CD1c-positive myeloid dendritic cell (primary cell): ENCODE measurements around the gene CLASP1.
A peak's percentile ranks its signal among the peaks of the same experiment; 100 is the strongest.
"Not testable (repeated sequence)": the region's sequence is repeated elsewhere in the genome, so short reads cannot be mapped to it uniquely, and the experiment has no call there.

Experiments
- DNase-seq: peaks from one replicate; pipeline ENCODE4 v3.0.0-alpha.2; 2016; ENCODE audit errors: extremely low spot score

CLASP1 gene

DNA sequence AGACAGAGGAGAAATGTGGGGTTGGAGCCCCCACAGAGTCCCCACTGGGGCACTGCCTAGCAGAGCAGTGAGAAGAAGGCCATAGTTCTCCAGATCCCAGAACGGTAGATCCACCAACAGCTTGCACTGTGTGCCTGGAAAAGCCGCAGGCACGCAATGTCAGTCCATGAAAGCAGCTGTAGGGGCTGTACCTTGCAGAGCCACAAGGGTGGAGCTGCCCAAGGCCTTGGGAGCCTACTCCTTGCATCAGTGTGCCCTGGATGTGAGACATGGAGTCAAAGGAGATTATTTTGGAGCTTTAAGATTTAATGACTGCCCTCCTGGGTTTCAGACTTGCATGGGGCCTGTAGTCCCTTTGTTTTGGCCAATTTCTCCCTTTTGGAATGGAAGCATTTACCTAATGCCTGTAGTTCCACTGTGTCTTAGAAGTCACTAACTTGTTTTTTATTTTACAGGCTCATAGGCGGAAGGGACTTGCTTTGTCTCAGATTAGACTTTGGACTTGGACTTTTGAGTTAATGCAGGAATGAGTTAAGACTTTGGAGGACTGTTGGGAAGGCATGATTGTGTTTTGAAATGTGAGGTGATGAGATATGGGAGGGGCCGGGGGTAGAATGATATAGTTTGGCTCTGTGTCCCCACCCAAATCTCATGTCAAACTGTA lies 274.7 kb downstream of the CLASP1 start:
- DNase-seq = not testable (repeated sequence)

DNA sequence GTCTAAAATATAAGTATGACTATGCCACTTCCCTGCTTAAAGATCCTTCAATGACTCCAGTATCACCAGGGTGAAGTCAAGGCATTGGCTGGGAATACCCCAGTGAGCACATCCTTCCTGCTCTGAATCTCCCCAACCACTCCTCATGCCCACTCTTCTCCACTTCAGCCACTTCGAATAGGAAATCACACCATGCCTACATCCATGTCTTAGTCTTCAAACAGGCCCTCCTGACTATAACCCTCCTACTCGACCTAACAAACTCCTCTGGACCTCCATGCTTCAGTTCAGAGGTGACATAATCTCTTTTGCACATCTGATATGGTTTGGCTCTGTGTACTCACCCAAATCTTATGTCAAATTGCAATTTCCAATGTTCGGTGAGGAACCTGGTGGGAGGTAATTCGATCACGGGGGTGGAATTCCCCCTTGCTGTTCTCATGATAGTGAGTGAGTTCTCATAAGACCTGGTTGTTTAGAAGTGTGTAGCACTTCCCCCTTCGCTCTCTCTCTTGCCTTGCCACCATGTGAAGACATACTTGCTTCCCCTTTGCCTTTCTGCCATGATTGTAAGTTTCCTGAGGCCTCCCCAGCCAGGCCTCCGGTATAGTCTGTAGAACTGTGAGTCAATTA lies 276.4 kb downstream of the CLASP1 start:
- peak; percentile 26 for DNase-seq

DNA sequence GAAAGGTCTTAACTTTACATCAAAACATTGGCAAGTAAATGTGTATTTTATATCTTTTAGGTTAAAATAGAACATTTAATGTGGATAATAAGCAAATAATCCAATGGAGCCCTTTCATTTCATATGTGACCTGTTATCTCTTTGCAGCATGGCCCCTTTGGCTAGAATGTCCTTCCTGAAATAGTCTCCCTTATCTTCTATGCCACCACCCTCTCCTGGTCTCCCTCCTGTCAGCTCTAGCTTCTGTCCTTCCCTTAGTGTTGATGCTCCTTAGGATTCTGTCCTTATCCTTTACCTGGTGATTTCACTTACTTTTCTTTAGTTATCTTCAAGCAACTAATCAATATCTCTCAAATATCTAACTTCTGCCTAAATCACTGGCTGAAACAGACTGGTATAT lies 277.2 kb downstream of the CLASP1 start:
- no peak for DNase-seq

DNA sequence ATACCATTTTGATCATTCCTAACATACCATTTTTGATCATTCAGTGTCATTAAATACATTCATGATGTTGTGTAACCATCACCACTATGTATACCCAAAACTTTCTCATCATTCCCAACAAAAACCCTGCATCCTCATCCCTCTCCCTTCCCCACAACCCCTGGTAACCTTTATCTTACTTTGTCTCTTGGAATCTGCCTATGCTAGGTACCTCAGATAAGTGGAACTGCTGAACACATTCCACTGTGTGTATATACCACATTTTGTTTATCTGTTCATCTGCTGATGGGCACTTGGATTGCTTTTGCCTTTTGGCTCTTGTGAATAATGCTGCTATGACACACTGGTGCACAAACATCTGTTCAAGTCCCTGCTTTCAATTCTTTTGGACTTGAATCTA lies 280.4 kb downstream of the CLASP1 start:
- no peak for DNase-seq

GRCh38 chr2:121368155-121368554 lies 281.1 kb downstream of the CLASP1 start:
- no peak for DNase-seq

DNA sequence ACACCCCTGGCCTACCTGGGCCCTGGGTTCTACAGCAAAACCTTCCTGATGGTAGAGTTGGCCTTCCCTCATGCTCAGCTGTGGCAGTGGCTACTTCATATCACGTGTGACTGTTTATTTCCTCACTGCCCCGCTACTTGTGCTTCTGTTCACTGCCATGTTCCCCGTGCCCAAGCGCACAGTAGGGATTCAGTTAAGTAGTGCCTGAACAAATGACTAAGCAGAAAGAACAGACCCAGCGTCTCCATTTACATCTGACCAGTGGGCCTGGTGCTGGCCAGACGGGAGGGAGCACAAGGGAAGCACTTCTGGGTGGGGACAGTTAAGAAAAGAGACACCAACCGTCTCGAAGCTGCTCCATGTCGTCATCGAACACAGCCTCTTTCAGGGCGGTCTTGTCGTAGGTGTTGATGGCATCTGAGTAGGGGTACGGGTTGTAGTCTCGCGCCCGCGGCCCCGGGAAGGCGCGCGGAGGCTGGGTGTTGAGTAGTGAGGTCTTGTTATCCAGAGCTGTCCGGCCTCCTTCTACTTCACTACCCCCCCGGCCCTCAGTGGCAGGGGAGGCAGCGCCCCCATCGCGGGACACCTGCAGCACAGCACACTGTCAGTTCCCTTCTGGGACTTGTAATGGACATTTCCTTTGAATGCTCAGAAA lies 281.9 kb downstream of the CLASP1 start:
- no peak for DNase-seq

DNA sequence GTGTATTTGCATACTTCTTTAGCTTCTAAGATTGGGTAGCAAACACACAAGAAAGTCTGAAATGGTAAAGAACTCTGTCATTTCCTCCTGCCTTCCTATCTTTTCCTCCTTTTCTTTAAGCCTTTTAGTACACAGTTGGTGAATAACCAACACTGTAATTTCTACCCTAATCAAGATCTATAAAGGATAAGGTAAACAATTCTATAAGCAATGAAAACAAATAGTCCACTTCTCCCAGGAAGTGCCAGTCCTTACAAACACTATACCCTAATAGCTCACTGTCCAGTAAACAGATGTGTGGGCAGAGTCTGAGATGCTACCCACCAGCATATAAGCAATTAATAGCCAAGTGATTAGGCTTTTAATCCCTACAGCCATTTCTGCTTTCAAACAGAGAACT lies 283.2 kb downstream of the CLASP1 start:
- no peak for DNase-seq

DNA sequence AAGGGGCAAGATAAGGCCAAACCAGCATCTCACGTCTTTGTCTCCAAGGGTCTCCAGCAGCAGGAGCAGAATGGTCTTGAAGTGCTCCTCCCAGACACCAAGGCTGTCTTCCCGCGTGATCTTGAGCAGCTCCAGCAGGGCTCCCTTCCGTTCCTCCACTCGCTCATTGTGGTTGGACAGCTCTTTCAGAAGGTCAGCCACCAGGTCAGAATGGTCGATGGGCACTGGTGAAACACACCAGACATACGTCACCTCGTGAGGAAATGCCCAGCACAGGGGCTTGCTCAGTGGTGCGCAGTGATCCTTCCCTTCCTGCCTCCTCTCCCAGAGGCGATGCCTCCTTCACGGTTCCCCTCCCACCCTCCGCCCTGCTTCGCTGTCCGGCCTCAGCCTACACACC lies 284.2 kb downstream of the CLASP1 start:
- DNase-seq = no peak

DNA sequence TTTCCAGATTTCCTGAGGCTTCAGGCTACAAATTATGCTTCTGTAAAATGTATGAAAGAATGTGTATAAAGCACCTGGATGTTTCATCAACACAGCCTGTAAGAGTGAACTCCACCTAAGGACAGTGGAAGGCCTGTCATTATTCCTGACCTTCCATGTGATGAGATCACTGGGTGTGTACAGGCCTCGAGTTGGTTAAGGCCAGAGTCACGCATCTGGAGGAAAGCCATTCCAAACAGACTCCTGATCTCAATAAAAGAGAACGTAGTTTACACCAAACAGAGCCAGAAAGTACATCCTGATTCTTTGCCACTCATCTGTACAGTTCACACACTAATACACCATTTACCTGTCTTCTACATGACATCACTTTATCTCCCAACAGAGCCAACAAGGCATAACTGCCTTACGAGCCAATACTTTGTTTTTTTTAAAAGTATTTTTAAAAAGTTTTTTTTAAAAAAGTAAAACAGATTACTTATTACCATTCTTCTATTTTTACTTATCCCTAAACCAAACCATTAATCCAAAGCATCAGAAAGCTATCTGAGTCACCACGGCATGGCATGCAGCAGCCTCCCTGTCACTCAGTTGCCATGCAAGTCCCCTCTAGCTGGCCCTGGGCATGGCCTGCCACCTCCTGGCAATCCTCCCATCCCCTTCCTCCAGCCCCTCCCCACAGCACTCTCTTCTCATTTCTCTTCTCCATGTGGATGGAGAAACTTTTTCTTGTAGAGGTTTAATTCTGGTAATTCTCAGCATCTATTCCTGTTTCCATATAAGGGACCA lies 285.4 kb downstream of the CLASP1 start:
- no peak for DNase-seq

DNA sequence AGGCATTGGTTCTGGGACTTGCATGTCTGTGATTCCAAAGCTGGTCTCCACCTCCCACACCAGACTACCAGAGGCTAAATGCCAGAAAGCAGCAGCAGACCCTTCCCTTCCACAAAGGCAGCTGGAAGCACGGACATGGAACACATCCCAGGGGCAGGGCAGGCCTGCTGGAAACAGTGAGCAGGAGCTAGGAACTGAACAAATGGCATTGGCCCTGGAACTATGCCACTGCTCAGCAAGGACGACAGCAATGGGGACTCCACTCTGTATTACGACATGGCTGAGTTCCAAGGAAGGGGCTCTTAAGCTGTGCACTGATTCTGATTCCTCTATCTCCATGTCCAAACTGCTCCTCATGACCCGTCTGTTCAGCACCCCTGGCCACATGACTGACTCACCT lies 286.5 kb downstream of the CLASP1 start:
- DNase-seq = no peak

GRCh38 chr2:121362226-121362625 lies 287.0 kb downstream of the CLASP1 start:
- no peak for DNase-seq

- DNase-seq = no peak
These were observed 288.5 kb downstream of the CLASP1 start for GRCh38 chr2:121360566-121361300.

DNA sequence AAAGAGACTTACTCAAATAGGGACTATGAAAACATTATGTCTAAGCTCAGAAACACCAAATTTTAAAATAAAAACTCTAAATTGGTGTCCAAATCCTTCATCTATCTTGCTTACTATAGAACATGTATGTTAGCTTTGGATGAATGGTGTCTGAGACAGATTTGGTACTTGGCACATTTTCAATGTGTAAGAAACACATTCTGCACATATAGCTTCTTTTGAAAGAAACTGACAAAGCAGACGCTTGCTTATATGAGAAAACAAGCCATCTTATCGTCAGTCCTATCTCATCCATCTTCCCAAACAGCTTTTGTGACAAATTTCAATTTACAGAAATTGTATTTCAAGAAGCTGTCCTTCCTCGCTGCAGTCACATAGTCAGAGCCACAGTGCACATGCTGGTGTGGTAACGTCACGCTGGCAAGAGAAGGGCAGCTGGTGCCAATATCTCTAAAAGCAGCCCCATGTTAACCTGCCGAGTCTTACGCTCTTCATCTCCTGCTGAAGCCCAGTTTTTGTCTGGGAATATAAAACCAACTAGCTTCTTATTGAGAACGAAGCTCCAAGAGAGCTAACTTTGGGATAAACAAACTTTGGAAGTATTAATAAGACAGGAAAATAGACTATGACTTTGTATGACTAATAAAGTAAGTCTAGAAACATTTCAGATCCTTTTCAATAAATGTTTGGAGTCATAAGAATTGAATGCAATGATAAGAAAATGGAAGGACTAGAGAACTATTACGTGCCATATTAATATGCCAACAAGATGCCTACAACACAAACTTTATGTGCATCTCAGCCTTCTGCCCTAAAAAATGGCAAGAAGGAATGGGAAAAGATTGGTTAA lies 289.3 kb downstream of the CLASP1 start:
- no peak for DNase-seq

GRCh38 chr2:121359170-121359569 lies 290.1 kb downstream of the CLASP1 start:
- DNase-seq = no peak

DNA sequence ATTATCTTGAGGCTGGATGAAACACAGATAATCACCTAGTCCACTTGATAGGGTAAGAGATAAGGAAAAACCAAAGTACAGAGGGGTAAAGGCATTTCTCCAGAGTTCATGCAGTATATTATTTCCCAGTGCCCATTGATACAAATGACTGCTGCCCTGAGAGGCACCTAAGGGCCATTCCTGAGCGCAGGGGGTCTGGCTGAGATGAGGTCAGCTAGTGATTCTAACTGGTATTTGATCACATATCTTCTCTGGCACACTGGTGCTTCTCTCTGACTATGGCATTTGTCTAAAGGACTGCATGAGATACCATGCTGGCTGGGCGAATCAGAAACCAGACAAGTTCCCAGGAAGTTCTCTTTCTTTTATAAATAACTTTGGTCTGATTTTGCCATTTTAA lies 291.0 kb downstream of the CLASP1 start:
- DNase-seq = no peak

DNA sequence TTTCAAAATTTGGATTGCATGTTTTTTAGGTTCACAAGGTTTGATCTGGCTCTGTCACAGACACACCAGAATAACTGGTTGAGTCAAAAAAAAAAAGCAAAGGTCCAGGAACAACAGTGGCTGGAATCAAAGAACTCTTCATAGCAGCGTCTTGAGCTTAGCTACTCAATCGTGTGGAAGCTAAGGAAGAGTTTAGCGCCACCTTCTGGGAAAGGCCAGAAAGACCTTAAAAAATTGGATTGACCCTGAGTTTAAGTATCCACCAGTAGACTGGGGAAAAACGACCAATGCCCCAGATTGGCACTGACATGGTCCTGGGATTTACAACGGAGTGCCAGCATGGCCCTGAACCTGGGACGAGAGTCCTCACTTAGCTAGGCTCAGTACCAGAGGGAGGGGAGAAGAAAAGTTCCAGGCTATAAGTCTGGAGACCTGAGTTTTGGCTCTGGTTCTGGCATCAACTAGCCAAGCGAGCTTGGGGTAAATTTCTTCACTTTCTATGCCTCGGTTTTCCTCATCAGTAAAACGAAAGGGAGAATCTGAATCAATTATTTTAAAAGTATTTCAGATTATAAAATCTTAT lies 293.1 kb downstream of the CLASP1 start:
- DNase-seq = peak; percentile 67

- no peak for DNase-seq
These were observed 293.8 kb downstream of the CLASP1 start for GRCh38 chr2:121355488-121355887.

- no peak for DNase-seq
These were observed 297.5 kb downstream of the CLASP1 start for GRCh38 chr2:121351521-121352318.

DNA sequence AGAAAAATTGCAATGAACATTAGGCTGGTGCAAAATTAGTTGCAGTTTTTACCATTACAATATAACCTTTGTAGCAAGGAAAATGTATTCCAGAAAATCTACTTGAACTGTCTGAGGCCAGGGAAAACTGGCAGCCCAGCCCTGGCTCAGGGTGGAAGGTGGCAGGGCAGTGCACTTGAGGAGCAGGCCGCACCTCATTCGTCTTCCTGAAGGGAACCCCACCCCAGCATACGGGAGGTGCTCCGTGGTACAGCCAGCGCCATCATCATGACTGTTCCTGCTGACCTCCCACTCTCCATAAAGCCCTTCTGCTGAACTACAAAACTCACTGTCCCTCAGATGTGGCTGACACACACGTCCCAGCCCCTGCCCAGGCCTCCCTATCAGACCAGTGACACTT lies 298.4 kb downstream of the CLASP1 start:
- no peak for DNase-seq

DNA sequence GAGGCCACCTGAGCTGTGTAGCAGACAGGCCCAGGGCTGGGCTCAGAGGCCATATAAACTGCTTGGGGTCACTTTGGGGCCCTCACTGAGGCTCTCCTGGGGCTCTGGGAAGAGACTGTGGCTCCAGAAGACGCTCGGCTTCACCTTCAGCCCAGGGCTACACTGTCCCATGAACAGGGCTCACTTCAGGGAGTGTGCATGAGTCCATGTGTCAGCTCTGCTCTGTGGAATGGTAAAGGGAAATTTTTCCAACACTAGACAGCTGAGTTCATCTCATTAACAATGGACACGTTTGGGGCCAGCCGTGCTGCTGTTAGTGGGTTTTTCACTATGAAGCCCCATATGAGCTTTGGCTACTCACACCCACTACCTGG lies 298.9 kb downstream of the CLASP1 start:
- no peak for DNase-seq
